T-helper 9 cell (primary cell): ENCODE measurements around the gene MYO18A.
"Not testable (repeated sequence)": the region's sequence is repeated elsewhere in the genome, so short reads cannot be mapped to it uniquely, and the experiment has no call there.

ENCODE experiments used
- DNase-seq: peaks from one replicate; pipeline ENCODE4 v3.0.0-alpha.2; 2020

The MYO18A gene

DNA sequence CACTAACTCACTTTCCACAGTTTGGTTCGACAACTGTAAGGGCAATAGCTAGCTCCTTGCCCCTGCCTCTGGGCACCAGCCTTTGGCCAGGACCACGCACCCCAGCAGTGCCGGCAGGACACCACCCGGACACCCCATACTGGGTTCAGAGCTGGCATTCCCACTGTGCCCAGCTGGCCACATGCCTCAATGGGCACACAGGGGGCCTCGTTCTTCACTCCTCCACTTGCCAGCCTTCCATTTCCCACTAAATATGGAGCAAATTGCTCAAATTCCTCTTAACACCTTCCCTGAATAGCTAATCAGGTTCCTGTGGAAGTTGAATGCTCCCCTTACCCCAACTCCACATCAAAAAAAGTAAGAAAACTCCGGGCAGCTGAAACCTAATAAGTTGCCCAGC is 84.8 kb downstream of the MYO18A start:
- DNase-seq = no peak

GRCh38 chr17:29094101-29094708 is 86.0 kb downstream of the MYO18A start:
- no peak for DNase-seq

DNA sequence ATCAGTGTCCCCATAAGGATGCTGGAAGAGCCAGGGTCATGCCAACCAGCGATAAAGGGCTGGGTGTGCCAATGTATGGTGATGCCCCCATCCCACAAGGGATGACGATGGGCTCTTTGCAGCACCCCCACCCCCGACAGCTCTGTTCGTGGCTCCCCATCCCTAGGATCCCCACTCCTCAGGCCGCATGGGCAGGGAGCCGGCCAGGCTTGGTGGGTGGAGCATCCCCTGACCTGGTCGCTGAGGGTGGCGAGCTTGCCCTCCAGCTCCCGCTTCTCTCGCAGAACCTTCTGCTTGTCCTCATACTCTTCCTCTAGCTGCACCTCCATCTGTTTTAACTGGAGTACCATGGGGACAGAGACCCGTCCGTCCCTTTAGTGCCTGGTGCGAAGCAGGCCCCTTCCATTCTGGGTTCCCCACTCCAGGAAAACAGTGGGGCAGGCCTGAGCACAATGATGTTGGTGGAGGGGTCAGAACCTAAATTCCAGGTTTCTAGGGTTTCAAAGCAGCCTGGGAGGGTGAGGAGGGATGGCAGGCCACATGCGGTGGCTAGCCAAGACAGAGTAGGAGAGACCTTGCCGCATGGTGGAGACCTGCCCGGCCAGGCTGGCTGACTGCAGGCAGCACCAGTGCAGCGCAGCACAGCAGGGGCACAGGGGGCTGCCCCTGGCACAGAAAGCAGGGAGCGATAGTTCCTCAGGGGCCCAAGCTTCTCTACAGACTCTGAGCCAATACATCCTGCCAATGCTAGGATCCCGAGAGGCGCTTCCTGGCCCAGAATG is 86.9 kb downstream of the MYO18A start:
- DNase-seq = no peak

DNA sequence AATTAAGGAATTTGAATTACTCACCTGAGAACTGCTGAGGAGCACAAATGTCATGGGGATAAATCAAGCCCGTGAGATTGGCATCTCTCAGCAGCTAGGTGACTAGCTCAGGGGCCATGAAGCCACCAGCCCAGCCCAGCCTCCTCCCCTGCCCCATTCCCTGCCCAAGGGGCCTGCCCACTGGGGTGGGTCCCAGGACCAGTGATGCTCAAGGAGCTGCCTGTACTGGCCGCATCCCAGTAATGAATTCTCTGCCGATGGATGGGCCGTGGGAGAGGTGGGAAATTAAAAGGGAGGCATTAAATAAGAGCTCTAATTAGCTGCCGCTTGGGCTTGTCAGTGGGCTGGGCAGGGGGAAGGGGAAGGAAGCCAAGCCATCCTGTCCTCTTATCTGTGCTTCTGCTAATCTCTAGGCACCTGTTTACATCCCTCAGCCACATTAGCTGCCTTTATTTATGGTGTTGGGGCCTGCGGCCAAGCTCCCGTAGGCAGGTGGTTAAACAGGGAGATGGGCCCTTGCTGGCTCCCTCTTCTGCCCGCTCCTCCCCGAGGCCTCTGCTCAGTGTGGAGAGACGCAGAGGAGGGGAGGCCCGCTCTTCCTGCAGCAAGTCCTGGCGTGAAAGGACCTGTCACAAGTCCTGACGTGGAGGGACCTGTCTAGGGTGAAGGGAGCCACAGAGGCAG is 88.5 kb downstream of the MYO18A start:
- no peak for DNase-seq

DNA sequence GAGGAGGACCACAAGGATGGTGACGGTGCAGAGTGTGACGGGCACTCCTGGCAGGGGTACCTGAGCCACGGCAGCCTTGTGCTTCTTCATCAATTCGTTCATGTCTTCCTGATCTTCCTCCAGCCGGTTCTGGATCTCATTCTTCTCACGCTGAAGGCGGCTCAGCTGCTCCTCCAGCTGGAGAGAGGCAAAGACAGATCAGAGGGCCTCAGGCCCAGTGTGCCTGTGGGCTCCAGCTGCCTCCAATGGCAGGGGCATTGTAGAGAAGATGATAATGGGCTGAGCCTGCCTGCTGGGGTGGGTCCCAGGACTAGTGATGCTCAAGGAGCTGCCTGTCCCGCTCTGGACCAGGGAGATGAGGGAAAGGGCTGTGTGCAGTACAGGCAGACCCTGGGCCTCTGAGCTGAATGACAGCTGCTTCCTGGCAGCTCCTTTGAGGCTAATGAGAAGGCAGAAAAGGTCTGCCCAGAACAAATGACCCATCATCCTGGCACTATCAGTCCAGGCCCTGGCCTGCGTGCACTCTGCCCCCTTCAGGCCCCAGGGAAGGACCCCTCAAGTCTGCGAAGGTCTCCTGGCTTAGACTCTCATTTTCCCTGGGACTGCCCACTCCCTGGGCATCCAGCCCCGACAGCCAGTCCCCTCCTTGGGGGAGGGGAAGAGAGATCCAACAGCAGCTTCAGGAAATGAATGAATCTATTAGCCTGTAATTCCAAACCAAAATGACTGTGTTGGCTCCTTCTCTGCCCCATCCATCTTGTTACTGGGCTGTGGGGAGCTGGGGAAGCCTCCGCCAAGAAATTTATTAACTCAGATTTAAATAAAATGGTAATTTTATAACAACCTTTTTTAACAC is 89.2 kb downstream of the MYO18A start:
- no peak for DNase-seq

DNA sequence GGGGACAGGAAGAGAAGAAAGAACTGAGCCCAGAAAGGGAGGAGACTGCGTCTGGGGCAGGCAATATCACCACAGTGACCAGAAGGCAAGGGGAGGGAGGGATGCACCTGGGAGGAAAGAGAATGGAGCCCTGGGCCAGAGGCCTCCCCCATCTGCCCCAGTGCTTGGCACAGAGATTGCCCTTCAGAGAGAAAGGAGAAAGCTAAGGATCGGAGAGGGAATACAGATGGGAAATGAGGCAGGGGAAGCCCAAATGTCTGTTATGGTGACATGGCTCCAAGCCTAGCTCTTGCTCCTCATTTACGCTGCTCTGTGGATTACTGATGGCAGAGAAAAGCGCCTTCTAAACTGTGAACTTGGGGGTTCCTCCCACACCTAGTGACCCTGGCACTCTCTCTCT is 90.1 kb downstream of the MYO18A start:
- no peak for DNase-seq

DNA sequence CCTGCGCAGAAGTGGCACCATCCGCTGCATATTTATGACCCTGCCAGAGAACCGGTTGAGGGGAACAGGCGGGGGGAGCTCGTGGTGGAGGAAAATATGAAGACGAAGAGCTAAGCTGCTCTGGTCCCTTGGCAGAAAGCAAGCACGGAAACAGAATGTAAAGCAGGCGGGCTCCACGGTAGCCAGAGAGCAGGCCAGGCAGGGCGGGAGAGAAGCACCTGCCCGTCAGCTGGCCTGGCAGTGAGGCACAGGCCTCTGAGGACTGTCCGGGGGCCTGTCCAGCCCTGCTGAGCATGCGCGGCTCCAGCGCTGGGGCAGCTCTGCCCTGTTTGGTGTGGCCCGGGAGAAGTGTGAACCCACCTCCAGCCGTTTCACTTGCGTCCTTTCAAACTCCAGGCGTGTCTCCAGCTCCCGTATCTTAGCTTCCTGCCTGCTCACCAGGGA is 90.6 kb downstream of the MYO18A start:
- no peak for DNase-seq

GRCh38 chr17:29088782-29089181 is 91.4 kb downstream of the MYO18A start:
- DNase-seq = not testable (repeated sequence)

DNA sequence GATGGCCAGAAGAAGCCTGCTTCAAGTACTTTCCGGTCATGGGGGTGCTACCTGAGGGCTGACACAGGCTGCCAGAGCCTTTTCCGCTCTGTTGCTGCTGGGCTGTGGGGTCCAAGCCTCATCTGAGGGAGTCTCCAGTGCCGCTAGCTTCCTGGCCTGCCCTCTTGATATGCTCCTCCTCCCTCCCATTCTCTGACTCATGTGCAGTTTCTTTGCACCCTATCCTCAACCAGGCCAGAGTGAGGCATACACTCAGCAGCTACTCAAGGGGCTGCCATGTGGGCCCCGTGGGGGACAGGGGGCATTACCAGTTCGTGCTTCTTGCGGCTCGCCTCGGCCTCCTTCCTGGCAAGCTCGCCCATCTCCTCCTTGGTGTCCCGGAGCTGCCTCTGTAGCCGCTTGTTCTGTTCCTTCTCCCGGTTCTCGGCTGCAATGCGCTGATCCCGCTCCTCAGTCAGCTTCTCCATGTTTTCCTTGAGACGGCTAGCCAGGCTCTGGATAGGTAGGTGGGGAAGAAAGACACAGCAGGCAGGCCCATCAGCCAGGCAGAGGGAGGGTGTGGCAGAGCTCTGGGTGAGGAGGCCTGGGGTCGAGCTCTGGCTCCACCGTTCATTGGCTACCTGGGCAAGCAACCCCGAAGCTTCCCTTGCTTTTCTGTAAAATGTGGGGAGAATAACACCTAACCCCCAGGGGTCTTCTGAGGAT is 93.4 kb downstream of the MYO18A start:
- DNase-seq = no peak

- DNase-seq = no peak
These were observed 95.0 kb downstream of the MYO18A start for GRCh38 chr17:29085223-29085622.

DNA sequence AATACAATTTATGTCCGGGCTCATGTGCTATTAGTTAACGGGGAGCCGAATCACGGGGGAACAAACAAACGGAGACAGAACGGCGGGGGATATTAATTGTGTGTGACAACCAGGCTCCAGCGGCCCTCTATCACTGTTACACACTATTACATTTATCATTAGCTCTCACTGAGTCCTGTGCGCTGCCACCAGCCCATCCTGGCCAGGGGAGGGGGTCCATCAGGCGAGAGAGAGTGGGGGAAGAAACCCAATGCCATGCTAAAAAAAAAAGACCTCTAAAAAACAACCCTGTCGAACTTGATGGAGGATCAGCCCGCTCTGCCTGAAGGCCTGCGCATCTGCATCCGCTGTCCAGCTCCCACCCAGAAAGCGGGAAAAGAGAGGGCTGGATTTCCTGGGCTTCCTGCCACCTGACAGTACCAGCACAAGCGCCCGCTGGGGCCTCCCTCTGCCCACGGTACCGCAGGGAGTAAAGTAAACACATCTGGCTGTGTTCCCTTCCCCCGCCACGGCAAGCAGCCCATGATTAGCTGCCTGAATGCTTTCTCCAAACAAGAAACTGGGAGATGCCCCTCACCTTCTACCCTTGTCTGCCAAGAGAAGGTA is 95.6 kb downstream of the MYO18A start:
- no peak for DNase-seq

DNA sequence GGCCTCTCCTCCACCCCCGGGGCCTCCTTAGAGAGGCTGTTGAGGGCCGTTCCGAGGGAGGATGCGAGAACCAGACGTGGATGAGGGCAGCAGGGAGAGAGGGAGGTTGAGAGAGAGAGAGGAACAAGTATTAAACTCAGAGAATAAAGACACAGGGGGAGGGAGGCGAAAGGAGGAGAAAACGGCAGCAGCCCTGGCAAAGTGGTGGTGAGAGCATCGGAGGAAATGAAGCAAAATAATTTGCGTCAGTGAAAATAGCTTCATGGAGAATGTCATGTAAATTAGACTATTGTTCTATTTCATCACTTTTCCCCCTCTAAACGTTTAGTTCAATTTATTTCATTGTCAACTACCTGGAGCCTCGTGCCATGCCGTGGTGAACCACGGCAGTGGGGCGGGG is 99.2 kb downstream of the MYO18A start:
- no peak for DNase-seq

DNA sequence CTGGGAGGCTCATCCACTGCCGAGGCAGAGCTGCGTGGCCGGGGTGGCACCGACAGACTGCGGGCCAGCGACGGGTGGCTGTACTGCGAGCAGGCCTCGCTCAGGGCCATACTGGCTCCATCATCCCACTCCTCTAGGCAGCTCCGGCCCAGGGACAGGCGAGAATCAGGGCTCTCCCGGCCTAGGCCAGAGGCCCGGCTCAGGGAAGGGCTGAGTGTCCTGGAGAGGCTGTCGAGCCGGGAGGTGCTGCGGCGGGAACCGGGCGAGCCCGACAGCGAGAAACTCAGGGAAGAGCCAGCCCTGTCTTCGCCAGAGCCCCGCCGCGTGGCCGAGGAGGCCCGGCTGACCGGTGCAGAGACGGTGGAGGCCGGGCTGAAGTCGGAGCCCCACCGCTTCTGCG is 99.9 kb downstream of the MYO18A start:
- DNase-seq = no peak

DNA sequence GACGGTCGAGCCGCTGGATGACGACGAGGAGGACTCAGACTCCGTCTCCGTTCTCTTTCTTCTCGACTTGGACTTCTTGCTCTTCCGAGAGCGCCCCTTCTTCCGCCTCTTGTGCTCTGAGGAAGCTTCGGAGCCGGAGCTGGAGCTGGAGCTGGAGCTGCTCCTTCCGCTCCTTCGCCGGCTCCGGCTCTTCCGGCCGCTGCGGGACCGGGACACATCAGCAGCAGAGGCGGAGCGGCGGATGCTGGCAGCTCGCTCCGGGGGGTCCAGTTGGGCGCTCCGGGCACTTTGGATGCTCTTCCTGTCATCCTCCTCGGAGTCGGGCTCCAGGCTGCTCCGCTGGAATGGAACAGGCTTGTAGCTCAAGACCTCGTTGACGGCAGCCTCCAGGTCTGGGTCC is 100.3 kb downstream of the MYO18A start:
- DNase-seq = no peak

DNA sequence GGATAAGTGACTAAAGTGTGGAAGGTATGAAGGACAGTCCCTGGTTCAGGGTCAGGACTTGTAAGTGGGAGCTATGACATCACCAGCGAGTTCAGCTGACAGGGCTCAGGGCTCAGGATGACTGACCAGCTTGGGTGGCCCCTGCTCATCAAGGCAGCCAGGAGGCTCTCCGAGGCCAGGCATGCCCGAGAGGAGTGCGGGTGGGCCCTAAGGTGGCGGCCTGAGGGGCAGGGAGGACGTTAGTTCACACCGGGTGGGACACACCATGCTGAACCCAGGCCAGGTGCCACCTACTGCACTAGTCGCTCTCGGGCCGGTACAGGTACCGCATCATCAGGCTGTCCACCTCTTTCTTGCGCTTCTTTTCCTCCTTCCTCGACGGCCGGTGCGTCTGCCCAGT is 100.8 kb downstream of the MYO18A start:
- DNase-seq = no peak

DNA sequence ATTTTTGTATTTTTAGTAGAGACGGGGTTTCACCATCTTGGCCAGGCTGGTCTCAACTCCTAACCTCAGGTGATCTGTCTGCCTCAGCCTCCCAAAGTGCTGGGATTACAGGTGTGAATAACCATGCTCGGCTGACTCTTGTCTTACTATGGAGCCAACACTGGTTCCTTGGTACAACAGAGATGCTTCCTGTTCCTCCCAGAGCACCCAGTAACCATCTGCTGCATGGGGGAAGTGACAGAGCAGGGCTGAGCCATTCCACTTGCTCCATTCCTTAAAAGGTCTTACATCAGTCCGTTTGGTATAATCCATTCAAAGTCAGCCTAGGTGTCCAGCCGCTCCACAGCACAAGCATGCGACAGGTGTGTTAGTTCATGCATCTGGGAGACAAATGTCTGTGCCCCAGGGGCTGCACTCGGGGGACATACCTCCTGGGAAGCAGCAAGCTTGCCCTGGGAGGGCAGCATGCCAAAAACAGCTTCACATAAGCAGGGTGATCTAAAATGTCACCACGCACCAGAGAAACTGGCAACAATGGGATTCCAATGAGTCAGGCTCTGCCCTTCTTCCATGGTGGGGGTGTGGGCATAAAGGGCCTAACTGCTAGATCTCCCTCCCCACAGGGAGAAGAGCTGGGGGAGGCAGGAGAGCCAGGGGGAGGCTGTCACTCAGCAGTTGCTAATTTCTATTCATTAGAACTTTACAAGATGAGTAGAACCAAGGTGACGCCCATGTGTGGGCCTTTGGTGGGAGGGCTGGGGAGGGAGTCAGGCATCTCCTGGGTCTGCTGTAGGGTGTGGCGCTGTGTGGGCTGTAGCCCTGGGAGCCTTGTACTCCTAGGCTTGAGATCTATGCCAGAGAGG is 101.8 kb downstream of the MYO18A start:
- DNase-seq = no peak

DNA sequence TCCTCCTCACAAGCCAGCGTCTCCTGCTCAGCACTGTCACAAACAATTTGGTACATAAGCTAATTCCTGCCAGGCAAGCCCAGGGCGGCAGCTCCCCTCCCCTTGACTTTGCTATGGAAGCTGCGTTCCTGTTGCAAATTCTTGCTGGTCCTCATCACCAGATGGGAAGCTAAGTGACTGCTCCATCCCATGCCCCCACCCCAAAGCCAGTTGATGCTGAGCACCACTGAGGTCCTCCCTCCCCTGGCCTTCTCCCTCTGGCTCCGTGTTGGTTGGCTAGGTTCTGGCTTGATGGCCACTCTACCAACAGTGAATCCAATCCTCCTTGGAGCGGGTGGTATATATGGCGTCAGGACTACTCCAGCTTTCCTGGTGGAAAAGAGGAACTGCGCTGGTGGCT is 102.9 kb downstream of the MYO18A start:
- DNase-seq = no peak

DNA sequence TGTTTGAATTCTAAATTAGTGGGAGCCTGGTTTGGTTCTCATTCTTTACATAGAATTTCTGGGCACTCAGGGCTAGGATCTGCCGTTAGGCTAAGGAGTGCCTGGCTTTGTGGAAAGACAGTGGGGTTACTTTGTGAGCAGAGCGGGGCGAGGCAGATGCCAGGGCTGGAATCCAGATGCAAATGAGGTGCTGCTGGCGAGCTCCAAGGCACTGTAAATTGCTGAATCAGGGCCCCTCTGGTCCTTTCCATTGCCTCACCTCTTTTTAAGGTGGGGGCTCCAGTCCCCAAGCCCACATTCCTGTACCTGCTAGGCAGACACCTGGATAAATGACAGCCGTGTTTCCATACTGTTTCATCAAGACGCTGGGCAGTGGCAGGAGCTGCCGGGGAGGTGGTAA is 103.5 kb downstream of the MYO18A start:
- DNase-seq = no peak

- DNase-seq = no peak
These were observed 104.1 kb downstream of the MYO18A start for GRCh38 chr17:29076087-29076486.

- DNase-seq = no peak
These were observed 105.7 kb downstream of the MYO18A start for GRCh38 chr17:29074488-29074887.

- no peak for DNase-seq
These were observed 106.7 kb downstream of the MYO18A start for GRCh38 chr17:29073520-29073919.
